ENCODE data around the gene SPESP1.

The SPESP1 gene

GRCh38 chr15:68888419-68888818 lies 41.9 kb upstream of the SPESP1 start:
- Histone ChIP-seq H3K4me1 (ENCODE audit: control insufficient read depth, insufficient read depth, low read depth, low read length) (no peaks in the 10 kb centered on the region), H3K36me3 (ENCODE audit: control insufficient read depth in 1 of 2, insufficient read depth in 2 of 2, low read depth in 1 of 2, low read length in 2 of 2) (no peaks in the 10 kb centered on the region), H2BK5ac (ENCODE audit: low read depth, low read length, poor library complexity, severe bottlenecking) (no peak overlapping the region), H3K14ac (ENCODE audit: low read length in 2 of 2) (no peak overlapping the region), H2AFZ (ENCODE audit: low read depth, low read length) (no peak overlapping the region), H3K9ac (ENCODE audit: low read length) (no peak overlapping the region), H3K9me3 (ENCODE audit: control insufficient read depth, low read length) (no peaks in the 10 kb centered on the region), H3K27ac (ENCODE audit: low read length, poor library complexity, severe bottlenecking) (no peak overlapping the region), H3K4ac (ENCODE audit: low read depth in 1 of 2, low read length in 2 of 2) (no peak overlapping the region), H4K8ac (ENCODE audit: low read length) (no peak overlapping the region), H2AK5ac (ENCODE audit: low read length, severe bottlenecking) (no peak overlapping the region), H3K27me3 (ENCODE audit: control insufficient read depth in 1 of 2, insufficient read depth in 1 of 2, low read length in 2 of 2) (peaks cover 0 to 7% of the 10 kb centered on the region in 2 experiments), H4K91ac (ENCODE audit: low read length) (no peak overlapping the region), H2BK12ac (ENCODE audit: low read length in 2 of 2) (no peak overlapping the region), H3K4me3 (ENCODE audit: insufficient read depth in 1 of 2, low read depth in 1 of 2, low read length in 2 of 2) (no peak overlapping the region), H3K23ac (ENCODE audit: low read length in 2 of 2) (no peak overlapping the region), H3K79me1 (replicated peaks; ENCODE audit: low read length, poor library complexity, severe bottlenecking) (no peaks in the 10 kb centered on the region), H2BK120ac (ENCODE audit: low read depth, low read length) (no peak overlapping the region), H3K18ac (ENCODE audit: low read depth in 1 of 2, low read length in 2 of 2) (no peak overlapping the region), H2BK15ac (ENCODE audit: low read depth, poor library complexity, severe bottlenecking) (no peak overlapping the region), H3K4me2 (ENCODE audit: low read length, poor library complexity, severe bottlenecking) (no peak overlapping the region)
- no peak for DNase-seq
- 48% methylated on average over 12 of the region's 12 CpGs for WGBS

DNA sequence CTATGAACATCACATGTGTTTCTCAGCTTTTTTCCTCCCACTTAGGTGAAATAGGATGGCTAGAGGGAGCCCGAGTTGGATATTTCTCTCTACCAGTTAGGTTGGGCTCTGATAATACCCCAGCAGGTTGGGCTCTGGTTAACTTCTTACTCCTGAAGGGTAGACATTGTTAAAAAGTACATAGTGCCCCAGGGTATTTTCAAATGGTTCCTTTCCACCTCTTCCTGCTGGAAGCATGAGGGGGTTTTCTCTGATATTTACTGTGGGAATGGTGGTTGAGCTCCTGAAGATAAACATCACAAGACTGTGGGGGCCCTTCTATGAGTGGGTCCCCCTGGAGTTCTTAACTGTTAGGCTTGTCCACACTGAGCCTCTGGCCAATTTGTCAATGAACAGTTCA lies 36.1 kb upstream of the SPESP1 start:
- H3K4ac ChIP-seq (ENCODE audit: low read depth in 1 of 2, low read length in 2 of 2): no peak overlapping the region
- WGBS: 79% methylated on average over 1 of the region's 1 CpG
- no peak overlapping the region for H2BK120ac ChIP-seq (ENCODE audit: low read depth, low read length)

DNA sequence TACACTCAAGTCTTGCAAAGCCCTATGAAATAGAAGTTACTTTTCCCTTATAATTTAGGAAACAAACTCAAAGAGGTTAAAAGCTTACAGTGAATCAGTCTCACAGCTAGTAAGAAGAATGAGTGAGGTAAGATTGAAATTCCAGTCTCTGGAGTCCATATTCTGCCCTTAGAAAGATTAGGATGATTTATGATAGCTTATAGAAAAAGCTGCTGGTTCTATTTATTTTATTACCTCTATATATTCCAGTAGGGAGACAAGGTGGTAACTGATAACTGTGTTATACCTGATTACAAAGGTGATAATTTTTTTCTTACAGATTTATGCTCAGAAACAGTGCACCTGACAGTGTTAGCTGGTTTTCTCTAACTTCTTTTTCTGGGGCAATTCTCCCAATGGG lies 34.1 kb upstream of the SPESP1 start:
- no peaks in the 10 kb centered on the region for H3K79me1 ChIP-seq (replicated peaks; ENCODE audit: low read length, poor library complexity, severe bottlenecking)
- no peak overlapping the region for H3K23ac ChIP-seq (ENCODE audit: low read length in 2 of 2)
- H2BK15ac ChIP-seq (ENCODE audit: low read depth, poor library complexity, severe bottlenecking): no peak overlapping the region
- no peak overlapping the region for H4K8ac ChIP-seq (ENCODE audit: low read length)
- H2AFZ ChIP-seq (ENCODE audit: low read depth, low read length): no peak overlapping the region
- H3K4me2 ChIP-seq (ENCODE audit: low read length, poor library complexity, severe bottlenecking): no peak overlapping the region
- H3K4ac ChIP-seq (ENCODE audit: low read depth in 1 of 2, low read length in 2 of 2): no peak overlapping the region
- no peak overlapping the region for H3K9ac ChIP-seq (ENCODE audit: low read length)
- H3K27me3 ChIP-seq (ENCODE audit: control insufficient read depth in 1 of 2, insufficient read depth in 1 of 2, low read length in 2 of 2): peaks cover 44 to 47% of the 10 kb centered on the region in 2 experiments
- H2BK12ac ChIP-seq (ENCODE audit: low read length in 2 of 2): no peak overlapping the region
- no peaks in the 10 kb centered on the region for H3K4me1 ChIP-seq (ENCODE audit: control insufficient read depth, insufficient read depth, low read depth, low read length)
- H4K91ac ChIP-seq (ENCODE audit: low read length): no peak overlapping the region
- H2AK5ac ChIP-seq (ENCODE audit: low read length, severe bottlenecking): no peak overlapping the region
- H3K9me3 ChIP-seq (ENCODE audit: control insufficient read depth, low read length): no peaks in the 10 kb centered on the region
- H3K4me3 ChIP-seq (ENCODE audit: insufficient read depth in 1 of 2, low read depth in 1 of 2, low read length in 2 of 2): no peak overlapping the region
- DNase-seq: no peak
- no peak overlapping the region for H2BK5ac ChIP-seq (ENCODE audit: low read depth, low read length, poor library complexity, severe bottlenecking)
- H2BK120ac ChIP-seq (ENCODE audit: low read depth, low read length): no peak overlapping the region
- H3K27ac ChIP-seq (ENCODE audit: low read length, poor library complexity, severe bottlenecking): no peak overlapping the region
- no peaks in the 10 kb centered on the region for H3K36me3 ChIP-seq (ENCODE audit: control insufficient read depth in 1 of 2, insufficient read depth in 2 of 2, low read depth in 1 of 2, low read length in 2 of 2)
- no peak overlapping the region for H3K14ac ChIP-seq (ENCODE audit: low read length in 2 of 2)
- H3K18ac ChIP-seq (ENCODE audit: low read depth in 1 of 2, low read length in 2 of 2): no peak overlapping the region

More for the DNA sequence above, 36.1 kb upstream of the SPESP1 start:
- Histone ChIP-seq H4K91ac (ENCODE audit: low read length) (no peak overlapping the region), H4K8ac (ENCODE audit: low read length) (no peak overlapping the region), H3K79me1 (replicated peaks; ENCODE audit: low read length, poor library complexity, severe bottlenecking) (no peaks in the 10 kb centered on the region), H3K9ac (ENCODE audit: low read length) (no peak overlapping the region), H3K14ac (ENCODE audit: low read length in 2 of 2) (no peak overlapping the region), H2BK12ac (ENCODE audit: low read length in 2 of 2) (no peak overlapping the region), H2AFZ (ENCODE audit: low read depth, low read length) (no peak overlapping the region), H2BK5ac (ENCODE audit: low read depth, low read length, poor library complexity, severe bottlenecking) (no peak overlapping the region), H3K23ac (ENCODE audit: low read length in 2 of 2) (no peak overlapping the region), H2BK15ac (ENCODE audit: low read depth, poor library complexity, severe bottlenecking) (no peak overlapping the region), H3K27me3 (ENCODE audit: control insufficient read depth in 1 of 2, insufficient read depth in 1 of 2, low read length in 2 of 2) (peaks cover 31 to 37% of the 10 kb centered on the region in 2 experiments), H2AK5ac (ENCODE audit: low read length, severe bottlenecking) (no peak overlapping the region), H3K4me2 (ENCODE audit: low read length, poor library complexity, severe bottlenecking) (no peak overlapping the region), H3K4me1 (ENCODE audit: control insufficient read depth, insufficient read depth, low read depth, low read length) (no peaks in the 10 kb centered on the region), H3K36me3 (ENCODE audit: control insufficient read depth in 1 of 2, insufficient read depth in 2 of 2, low read depth in 1 of 2, low read length in 2 of 2) (no peaks in the 10 kb centered on the region), H3K9me3 (ENCODE audit: control insufficient read depth, low read length) (no peaks in the 10 kb centered on the region), H3K27ac (ENCODE audit: low read length, poor library complexity, severe bottlenecking) (no peak overlapping the region), H3K4me3 (ENCODE audit: insufficient read depth in 1 of 2, low read depth in 1 of 2, low read length in 2 of 2) (no peak overlapping the region), H3K18ac (ENCODE audit: low read depth in 1 of 2, low read length in 2 of 2) (no peak overlapping the region)
- DNase-seq: no peak

DNA sequence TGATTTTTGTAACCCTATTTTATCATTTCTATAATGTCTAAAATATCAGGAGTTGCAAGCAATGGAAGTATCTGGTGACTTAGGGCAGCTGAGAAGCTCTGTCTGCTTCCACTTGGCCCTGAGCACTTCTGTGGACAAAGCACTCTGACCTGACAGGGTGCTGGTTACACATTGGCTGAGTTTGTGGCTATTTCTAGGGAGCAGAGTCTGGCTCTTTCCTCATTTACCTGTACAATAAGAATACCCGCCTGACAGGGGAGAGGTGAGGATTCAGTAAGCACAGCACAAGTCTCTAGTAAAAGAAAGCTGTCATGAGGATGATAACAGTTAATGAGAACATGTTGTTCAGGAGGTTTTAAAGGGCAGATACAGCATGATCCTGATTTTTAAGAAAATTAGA lies 33.3 kb upstream of the SPESP1 start:
- H2BK120ac ChIP-seq (ENCODE audit: low read depth, low read length): no peak overlapping the region
- WGBS: 100% methylated on average over 1 of the region's 1 CpG
- H3K36me3 ChIP-seq (ENCODE audit: control insufficient read depth in 1 of 2, insufficient read depth in 2 of 2, low read depth in 1 of 2, low read length in 2 of 2): no peaks in the 10 kb centered on the region
- peaks cover 44 to 49% of the 10 kb centered on the region in 2 experiments for H3K27me3 ChIP-seq (ENCODE audit: control insufficient read depth in 1 of 2, insufficient read depth in 1 of 2, low read length in 2 of 2)
- H3K9me3 ChIP-seq (ENCODE audit: control insufficient read depth, low read length): no peaks in the 10 kb centered on the region
- no peak overlapping the region for H2AK5ac ChIP-seq (ENCODE audit: low read length, severe bottlenecking)
- DNase-seq: no peak
- no peak overlapping the region for H3K18ac ChIP-seq (ENCODE audit: low read depth in 1 of 2, low read length in 2 of 2)
- H2AFZ ChIP-seq (ENCODE audit: low read depth, low read length): no peak overlapping the region
- no peak overlapping the region for H2BK15ac ChIP-seq (ENCODE audit: low read depth, poor library complexity, severe bottlenecking)
- H2BK12ac ChIP-seq (ENCODE audit: low read length in 2 of 2): no peak overlapping the region
- H4K8ac ChIP-seq (ENCODE audit: low read length): no peak overlapping the region
- no peak overlapping the region for H3K4me2 ChIP-seq (ENCODE audit: low read length, poor library complexity, severe bottlenecking)
- no peak overlapping the region for H4K91ac ChIP-seq (ENCODE audit: low read length)
- no peak overlapping the region for H3K4me3 ChIP-seq (ENCODE audit: insufficient read depth in 1 of 2, low read depth in 1 of 2, low read length in 2 of 2)
- H2BK5ac ChIP-seq (ENCODE audit: low read depth, low read length, poor library complexity, severe bottlenecking): no peak overlapping the region
- H3K27ac ChIP-seq (ENCODE audit: low read length, poor library complexity, severe bottlenecking): no peak overlapping the region
- H3K4ac ChIP-seq (ENCODE audit: low read depth in 1 of 2, low read length in 2 of 2): no peak overlapping the region
- H3K4me1 ChIP-seq (ENCODE audit: control insufficient read depth, insufficient read depth, low read depth, low read length): no peaks in the 10 kb centered on the region
- H3K14ac ChIP-seq (ENCODE audit: low read length in 2 of 2): no peak overlapping the region
- H3K23ac ChIP-seq (ENCODE audit: low read length in 2 of 2): no peak overlapping the region
- no peak overlapping the region for H3K9ac ChIP-seq (ENCODE audit: low read length)
- no peaks in the 10 kb centered on the region for H3K79me1 ChIP-seq (replicated peaks; ENCODE audit: low read length, poor library complexity, severe bottlenecking)
